OCI-LY1 (cell line): ENCODE measurements around the gene SCAMP2.

Experiments used
- CTCF ChIP-seq: fragments of 200-600 bp; sonication (generic), shearing (Covaris generic); IDR thresholded peaks from 2 replicates; pipeline ENCODE4 v1.5.1; 2017; ENCODE audit warnings: mild to moderate bottlenecking, antibody characterized with exemption, low read length, moderate library complexity, mixed read lengths
- EZH2 ChIP-seq: fragments of 200-600 bp; sonication (generic), shearing (Covaris generic); IDR thresholded peaks from 2 replicates; pipeline ENCODE4 v1.8.0; 2017; ENCODE audit warnings: borderline replicate concordance, mixed run types, mild to moderate bottlenecking, antibody characterized with exemption, low read length, moderate library complexity, mixed read lengths

- no peak for TF ChIP-seq CTCF
- no peak for TF ChIP-seq EZH2
Measured at GRCh38 chr15:74808078-74808839, 64.9 kb downstream of the SCAMP2 start.
